ENCODE data around the gene SBDS.
"Not testable (repeated sequence)": the region's sequence is repeated elsewhere in the genome, so short reads cannot be mapped to it uniquely, and the experiment has no call there.

Gene SBDS

DNA sequence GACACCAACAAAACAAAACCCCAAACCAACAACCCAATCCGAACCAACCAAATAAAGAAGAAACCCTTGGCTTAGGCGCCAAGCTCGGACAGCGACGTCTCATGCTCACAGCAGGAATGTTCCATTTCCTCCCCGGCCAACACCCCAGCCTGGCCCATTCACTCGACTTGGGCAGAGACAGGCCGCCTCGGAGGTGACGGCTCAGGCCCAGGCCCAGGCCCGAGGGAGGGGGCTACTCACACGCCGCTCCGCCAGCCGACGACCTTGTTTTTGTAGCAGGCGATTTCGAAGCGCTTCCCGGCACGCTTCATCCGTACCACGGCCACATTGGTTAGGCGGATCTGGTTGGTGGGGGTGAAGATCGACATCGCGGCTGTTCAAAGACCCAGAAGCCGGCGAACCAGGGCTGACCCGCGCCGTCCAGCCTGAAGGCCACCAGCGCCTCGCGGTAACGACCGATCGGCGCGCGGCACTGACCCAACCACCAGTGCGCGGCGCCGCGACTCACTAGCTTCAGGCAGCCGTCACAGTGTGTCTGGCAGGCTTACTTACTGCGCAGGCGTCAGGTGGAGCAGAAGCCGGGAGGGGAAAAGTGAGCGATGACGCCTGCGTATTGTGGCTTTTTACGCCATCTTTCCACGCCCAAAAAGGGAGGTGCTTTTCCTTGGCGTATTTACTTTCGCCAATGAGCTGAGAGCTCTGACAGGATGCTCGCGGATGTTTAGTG, at the start of gene SBDS:
TSS of gene SBDS (minus strand) at position 537 of the 727 bp plus-strand sequence. CDS start at position 368, 169 bp downstream.
- peak; percentile 97 for DNase-seq (ENCODE audit: low read depth)

DNA sequence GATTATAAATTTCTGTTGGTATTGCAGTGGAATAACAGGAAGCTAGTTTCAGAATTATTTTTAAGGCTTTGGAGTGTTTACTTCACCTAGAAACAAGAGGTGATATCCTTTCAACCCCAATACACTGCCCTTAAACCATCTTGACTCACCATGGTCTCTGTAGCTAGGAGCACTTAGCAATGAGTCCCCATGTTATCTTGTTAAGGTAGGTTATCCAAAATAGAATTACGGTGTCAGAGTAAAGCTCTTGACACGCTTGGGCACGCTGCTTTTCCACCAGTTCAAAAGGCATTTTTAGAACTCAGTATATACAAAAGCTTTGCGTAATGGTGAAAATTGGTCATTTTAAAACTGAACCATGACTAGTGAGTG, 48.2 kb upstream of the SBDS start:
- not testable (repeated sequence) for DNase-seq (ENCODE audit: low read depth)

DNA sequence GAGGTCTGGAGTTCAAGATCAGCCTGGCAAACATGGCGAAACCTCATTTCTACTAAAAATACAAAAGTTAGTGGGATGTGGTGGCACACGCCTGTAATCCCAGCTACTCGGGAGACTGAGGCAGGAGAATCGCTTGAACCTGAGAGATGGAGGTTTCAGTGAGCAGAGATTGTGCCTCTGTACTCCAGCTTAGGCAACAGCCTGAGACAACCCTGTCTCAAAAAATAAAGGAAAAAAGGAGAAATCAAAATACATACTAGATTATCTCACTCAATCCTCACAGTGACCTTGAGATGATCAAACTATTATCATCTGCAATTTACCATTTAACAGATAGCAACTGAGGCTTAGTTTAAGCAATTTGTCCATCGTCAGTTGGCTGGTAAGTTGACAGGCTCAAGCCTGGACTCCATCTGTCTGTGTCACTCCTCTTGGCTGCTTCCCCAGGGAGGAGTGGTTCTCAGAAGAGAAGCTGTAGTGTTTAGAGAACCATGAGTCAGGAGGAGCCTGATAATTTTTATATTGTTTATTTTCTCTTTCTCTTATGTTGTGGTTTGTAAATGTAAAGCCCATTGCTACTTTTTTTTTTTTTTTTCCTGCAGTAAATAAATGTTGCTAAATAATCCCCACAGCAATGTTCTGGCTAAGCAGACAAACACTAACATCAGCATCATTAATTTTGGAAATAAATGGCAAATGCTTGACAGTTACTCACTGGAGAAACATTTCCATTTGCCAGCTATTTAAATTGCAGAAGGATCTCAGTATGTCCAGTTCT, 47.6 kb upstream of the SBDS start:
- DNase-seq (ENCODE audit: low read depth) = peak; percentile 53

DNA sequence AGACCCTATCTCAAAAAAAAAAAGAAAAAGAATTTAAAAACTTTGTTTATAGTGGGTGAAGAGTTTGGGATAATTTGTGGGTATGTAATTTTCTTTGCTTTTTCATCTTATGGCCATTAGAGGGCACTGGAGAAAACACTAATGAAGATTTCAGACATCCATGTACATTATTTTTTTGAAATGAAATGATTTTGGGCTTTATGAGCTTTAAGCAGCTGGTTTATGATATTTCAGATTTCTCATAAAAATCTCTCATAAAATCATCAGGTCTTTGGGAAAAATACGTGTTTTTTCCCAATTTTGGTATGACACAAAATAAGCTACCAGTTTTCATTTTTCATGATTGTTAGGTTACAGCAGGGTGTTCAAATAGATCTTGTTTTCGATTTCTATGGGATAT, 45.4 kb upstream of the SBDS start:
- not testable (repeated sequence) for DNase-seq (ENCODE audit: low read depth)

DNA sequence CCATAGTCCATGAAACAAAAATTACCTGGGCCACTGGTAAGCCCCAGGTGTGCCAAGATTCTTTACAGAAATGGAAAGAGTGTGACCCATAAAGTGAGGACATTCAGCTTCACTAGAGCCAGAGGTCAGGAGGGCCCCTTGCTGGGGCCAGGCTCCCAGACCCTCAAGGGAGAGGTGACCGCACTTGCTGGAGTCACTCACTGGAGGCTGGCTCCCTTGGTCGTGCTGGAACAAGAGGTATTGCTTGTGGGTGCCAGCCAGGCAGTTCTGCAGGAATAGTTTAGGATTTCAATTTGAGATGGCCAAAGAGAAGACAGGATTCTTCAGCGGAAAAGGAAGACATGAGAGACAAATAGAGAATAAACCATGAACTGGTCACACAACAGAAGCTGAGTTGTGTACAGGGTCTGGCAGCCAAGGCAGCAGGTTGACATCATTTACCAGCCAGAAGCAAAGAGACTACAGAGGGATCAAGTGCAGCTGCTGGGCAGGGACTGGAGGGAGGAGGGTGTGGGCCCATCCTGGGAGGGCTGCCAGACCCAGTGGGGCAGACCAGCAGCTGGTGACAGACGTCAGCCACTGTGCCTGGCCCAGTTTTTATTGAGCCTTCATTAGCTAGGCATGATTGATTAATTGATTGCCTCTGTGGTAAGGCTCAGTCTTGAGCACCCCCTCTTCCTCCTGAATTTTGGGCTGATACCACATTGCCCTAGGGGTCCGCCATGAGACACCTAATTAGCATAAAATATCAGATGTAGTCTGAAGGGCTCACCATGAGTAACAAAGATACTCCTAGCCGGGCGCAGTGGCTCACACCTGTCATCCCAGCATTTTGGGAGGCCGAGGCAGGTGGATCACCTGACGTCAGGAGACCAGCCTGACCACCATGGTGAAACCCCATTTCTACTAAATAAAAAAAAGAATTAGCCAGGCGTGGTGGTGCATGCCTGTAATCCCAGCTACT, 41.3 kb upstream of the SBDS start:
- not testable (repeated sequence) for DNase-seq (ENCODE audit: low read depth)

DNA sequence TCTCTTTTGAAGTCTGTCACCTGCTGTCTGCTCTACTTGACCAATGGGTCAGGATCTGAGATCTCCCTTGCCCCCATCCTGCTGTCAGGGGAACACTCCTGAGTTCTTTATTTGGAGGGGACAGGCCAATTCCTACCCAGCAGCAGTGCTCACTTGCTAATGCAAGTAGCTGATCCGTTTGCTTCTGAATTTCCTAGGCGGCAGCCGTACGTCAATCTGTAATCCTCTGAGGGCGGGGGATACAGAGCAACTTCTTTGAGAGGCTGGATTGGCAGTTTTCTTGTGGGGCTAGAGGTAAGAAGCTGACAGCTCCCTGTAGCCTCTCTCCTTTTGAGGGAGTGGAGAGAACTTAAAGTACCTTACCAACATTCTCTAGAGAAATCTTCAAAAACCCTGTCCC, 37.9 kb upstream of the SBDS start:
- DNase-seq (ENCODE audit: low read depth) = no peak

DNA sequence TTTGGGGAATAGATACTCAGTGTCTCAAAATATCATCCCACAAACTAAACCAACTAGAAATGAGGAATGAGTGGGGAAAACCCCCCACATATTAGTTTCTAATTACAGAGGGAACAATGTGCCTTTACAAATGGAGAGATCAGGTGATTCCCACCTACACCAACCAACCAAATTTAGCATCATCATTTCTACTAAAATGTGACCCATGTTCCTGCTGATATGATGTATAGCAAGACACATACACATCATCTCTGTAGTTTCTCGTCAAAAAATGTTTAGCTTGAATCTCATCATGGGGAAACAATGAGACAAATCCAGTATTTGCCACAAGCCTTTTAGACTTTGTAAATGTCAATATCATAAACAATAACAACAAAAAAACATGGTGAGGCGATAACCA, 36.3 kb upstream of the SBDS start:
- not testable (repeated sequence) for DNase-seq (ENCODE audit: low read depth)

DNA sequence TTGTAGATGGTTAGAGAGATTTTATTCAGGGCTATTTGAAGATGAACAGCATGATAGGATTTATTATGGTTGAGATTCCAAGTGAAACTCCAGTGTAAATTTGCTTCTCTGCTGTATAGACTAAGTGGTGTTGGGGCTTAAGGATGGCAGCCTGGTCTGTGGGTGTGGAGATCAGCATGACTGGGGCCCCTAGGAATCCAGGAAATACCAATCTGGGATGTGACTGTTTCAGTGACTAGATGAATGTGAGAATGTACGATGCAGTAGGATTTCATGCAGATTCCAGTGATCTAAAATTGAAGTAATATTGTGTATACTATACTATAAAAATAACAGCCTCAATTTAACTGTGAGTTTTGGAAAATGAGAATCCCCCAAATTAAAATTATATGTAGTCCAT, 30.1 kb upstream of the SBDS start:
- DNase-seq (ENCODE audit: low read depth) = not testable (repeated sequence)

DNA sequence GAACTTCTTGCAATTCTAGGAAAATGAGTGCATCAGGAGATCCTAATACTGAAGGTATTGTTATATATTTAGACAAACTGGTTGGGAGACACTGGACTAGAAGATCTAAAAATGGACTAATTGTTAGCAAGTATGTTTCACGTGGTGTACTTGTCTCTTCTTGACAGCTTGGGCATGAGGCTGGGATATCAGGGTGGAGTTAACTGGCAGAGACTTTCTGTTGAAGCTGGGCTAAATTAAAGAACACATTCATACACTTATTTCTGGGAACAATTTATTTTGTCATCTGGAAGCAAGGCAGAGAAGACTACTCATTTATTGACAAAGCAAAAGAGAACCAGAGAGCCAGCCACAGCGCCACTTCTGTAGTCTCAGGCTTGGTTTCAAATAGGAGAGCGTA, 27.1 kb upstream of the SBDS start:
- DNase-seq (ENCODE audit: low read depth) = no peak

DNA sequence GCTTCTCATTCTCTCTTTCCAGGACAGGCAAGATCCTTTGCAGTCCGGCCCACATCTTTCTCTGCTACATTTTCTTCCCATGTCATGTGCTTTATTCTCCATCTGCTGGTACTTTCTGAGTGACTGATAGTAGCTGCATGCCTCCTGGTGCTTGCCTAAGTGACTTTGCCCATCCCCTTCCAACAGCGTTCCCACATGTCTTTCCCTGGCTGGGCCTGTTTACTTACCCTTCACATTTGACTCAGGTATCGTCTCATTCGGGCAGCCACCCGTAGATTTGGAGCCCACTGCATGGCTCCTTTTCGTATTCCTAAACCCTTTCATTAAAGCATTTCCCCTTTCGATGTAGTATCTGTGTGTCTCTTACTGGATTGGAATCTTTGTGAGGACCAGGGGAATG, 25.9 kb upstream of the SBDS start:
- no peak for DNase-seq (ENCODE audit: low read depth)

DNA sequence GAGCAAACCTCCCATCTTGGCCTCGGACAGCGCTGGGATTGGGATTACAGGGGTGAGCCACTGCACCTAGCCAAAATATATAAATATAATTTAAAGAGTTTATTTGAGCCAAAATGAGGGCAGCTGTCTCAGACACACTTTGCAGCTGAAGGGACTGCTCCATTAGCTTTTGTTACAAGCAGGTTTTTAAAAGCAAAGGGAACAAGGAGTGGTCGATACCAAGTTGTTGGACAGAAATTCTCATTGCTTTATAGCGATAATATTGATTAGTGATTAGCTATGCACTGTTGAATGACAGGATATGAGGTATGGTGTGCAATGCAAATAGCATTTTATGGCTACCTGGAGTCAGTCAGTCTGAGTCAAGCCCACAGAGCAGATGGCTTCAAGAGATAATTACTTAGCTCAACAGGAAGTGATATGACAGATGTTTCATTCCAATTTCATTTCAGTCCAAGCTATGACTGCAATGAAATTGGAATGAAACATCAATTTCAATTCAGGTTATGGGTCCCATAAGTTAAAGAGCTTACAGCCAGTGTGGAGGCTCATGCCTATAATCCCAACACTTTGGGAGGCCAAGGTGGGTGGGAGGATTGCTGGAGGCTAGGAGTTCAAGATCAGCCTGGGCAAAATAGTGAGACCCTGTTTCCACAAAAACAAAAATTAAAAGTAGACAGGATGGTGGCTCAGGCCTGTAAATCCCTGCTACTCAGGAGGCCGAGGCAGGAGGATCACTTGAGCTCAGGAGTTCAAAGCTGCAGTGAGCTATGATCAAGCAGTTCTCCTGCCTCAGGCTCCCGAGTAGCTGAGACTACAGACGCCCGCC, 24.4 kb upstream of the SBDS start:
- peak; percentile 35 for DNase-seq (ENCODE audit: low read depth)

DNA sequence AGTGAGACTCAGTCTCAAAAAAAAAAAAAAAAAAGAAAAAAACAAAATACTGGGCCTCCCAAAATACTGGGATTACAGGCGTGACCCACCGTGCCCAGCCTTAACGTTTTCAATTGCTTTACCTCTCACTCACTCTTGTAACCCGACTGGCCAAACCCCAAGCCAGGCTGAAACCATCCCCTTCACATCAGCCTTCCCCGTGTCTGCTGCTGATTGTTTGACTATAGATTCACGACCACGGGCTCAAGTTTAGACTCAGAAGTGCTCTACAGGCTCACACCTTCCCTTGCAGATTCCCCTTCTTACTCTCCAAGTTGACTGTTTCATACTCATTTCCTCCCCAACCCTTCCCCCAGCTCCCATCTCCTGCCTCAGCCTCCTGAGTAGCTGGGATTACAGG, 23.6 kb upstream of the SBDS start:
- DNase-seq (ENCODE audit: low read depth) = no peak

DNA sequence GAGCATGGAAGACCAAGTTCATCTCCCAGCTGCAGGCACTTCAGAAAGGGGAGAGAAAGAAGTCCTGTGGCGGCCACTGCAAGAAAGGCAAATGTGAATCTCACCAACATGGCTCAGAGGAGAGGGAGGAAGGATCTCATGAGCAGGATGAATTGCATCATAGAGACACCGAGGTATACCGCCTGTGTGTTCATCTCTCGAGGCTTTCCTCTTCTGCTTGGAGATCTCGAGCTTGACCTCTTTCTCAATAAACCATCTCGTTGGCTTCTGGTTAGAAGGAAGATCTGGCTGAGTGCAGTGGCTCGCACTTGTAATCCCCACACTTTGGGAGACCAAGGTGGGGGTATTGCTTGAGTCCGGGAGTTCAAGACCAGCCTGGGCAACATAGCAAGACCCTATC, 22.6 kb upstream of the SBDS start:
- not testable (repeated sequence) for DNase-seq (ENCODE audit: low read depth)

DNA sequence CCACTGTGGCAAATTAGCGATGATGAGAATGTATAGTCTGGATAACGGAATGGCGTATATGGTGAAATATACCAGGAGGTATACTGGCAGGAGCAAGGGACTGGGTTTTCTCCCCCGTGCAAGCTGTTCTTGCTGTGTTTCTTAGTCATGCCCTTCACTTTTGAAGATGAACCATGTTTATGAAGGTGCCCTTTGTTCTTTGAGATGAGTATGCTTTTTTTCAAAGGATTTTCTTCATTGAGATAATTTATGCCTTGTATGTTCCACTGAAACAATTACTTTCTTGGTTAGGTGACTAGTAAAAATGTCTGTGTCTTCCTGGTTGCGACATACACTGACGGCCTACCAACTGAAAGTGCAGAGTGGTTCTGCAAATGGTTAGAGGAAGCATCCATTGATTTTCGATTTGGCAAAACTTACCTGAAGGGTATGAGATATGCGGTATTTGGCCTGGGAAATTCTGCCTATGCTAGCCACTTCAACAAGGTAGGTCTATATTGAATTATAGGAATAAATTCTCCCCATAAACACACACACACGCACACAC, 18.8 kb upstream of the SBDS start:
- not testable (repeated sequence) for DNase-seq (ENCODE audit: low read depth)

DNA sequence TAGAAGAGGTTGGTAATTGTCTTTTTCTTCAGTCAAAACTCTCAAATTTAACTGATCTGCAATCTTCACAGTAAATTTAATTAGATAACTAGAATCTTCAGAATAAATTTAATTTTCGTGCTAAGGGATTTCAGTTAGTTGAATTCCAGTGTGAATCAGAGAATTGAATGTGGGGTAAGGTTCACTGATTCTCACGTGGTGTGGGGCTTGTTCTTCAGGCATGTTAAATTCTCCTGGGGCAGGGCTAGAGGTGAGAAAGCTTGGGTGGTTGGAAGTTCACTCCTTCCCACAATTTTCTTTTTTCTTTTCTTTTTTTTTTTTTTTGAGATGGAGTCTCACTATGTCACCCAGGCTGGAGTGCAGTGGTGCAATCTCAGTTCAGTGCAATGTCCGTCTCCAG, 14.3 kb upstream of the SBDS start:
- not testable (repeated sequence) for DNase-seq (ENCODE audit: low read depth)

DNA sequence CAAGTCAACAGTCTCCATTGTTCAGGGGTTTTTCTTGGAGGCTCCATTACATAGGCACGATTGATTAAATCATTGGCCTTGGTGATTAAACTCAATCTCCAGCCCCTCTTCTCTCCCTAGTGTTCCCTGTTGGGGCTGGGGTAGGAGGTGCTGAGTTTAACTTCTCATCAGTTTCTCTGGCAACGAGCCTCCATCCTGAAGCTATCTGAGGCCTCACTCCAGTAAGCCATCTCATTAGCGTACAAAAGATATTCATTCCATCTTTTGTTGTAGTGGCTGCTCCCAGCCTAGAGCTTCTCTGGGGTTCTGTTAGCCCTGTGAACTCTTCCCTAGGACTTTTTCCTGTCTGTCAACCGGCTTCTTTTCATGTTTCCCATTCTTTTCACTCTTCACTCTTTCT, 12.9 kb upstream of the SBDS start:
- no peak for DNase-seq (ENCODE audit: low read depth)

DNA sequence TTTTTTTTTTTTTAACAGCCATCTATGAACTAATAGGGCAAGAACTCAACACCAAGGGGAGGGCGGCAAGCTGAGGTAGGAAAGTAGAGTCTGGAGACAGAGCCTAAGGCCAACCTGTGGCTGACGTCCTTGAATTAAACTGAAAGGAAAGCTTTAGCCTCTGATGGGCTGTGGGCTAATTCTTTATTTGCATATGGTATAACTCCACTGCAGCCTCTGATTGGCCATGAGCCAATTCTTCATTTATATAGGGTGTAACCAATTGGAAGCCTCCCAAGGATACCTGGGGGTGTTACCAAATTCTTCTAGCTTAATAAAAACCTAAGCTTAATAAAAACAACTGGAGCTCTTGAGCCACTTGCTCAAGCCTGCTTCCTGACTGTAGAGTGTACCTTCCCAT, 11.6 kb upstream of the SBDS start:
- DNase-seq (ENCODE audit: low read depth) = no peak

DNA sequence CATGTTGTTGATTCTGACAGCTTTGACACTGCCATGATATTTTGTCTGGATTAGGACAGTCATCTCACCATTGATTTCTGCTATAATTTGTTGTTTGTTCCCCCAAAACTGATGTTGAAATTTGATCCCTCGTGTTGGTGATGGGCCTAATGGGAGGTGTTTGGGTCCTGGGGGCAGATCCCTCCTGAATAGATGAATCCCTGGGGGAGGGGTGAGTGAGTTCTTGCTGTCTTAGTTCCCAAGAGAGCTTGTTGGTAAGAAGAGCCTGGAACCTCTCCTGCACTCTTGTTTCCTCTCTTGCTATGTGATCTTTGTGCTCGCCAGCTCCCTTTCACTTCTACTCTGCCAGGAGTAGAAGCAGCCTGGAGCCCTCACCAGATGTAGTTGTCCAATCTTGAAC, 8.8 kb upstream of the SBDS start:
- DNase-seq (ENCODE audit: low read depth) = not testable (repeated sequence)

DNA sequence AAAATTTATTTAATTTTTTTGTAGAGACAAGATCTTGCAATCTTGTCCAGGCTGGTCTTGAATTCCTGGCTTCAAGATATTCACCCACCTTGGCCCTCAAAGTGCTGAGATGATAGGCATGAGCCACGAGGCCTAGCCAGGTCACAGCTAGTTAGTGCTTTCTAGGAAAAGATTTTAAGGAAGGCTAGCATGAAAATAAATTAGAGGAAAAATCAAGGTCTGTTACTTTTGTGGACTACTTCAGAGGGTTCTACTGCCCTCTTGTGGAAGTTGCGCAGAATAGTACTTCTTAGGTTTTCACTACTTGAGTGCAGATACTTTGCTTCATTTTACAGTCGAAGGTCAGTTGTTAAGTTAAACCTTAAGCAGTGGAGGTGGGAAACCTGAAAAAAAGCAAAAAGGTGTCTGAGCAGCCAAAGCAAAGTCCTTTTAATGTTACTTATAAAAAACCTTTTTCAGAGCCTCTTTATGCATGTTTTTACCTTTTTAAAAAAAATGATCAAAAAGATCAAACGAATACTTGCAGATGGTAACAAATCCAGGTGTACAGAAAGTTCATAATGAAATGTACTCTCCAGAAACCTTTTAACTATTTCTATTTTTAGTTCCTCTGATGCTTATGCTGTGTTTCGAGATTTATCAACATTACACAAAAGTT, 5.3 kb upstream of the SBDS start:
- not testable (repeated sequence) for DNase-seq (ENCODE audit: low read depth)

DNA sequence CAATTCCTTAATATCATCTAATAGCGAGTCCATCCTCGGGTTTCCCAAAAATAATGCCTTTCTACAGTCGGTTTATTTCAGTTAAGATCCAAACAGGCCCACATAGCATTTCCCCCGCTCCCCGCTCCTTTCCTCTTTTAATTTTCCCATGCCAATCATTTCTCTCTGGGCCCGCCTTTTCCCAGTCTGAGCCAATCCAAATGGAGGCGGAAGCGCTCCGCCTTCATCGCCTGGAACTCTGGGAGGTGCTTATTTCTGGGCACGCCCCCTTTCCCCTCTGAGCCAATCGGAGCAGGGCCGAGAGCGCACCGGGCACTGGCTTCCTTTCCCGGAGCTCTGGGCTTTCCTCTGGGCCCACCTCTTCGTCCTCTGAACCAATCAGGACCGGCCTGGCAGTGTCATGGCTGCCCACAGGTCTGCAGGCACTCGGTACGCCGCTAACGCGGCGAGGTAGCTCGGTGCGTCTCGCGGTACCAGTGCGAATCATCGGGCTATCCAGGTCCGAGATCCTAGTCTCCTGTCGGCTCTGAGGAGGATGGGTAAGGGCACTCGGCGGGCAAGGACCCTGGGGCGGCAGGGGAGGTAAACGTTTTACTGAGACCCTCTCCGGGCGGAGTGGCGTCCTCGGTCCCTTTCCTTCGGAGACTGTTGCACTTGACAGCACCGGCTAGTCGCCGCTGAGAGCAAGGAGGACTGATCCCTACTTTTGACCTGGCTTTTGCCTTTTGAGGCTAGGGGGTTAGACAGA, 1.2 kb upstream of the SBDS start, which contains the start of gene TYW1:
TSS of gene TYW1 (plus strand) at position 390 of the 748 bp plus-strand sequence. CDS start at position 536, 146 bp downstream.
- peak; percentile 96 for DNase-seq (ENCODE audit: low read depth)
